Skeletal muscle satellite cell (primary cell): Measurements from ENCODE around the gene DPH3. TPM values are rescaled to one million over a fixed set of nuclear protein-coding genes. Genes with fewer than 3 reads are reported as not detected.
"Not testable (repeated sequence)": the region's sequence is repeated elsewhere in the genome, so short reads cannot be mapped to it uniquely, and the experiment has no call there.

ENCODE experiments used
- H3K27me3 ChIP-seq: 2 replicates; pipeline ENCODE4 v1.7.0; 2013; ENCODE audit warnings: low read length; ENCODE audit not compliant: control insufficient read depth, insufficient read depth
- H3K36me3 ChIP-seq: 2 replicates; pipeline ENCODE4 v1.7.0; 2013; ENCODE audit warnings: mild to moderate bottlenecking, control low read depth, low read length; ENCODE audit not compliant: insufficient read depth
- H3K4me1 ChIP-seq: 2 replicates; pipeline ENCODE4 v1.7.0; 2013; ENCODE audit warnings: low read length; ENCODE audit not compliant: control insufficient read depth, insufficient read depth
- H3K4me2 ChIP-seq: 2 replicates; pipeline ENCODE4 v1.7.0; 2013; ENCODE audit warnings: mild to moderate bottlenecking, low read length
- H3K4me3 ChIP-seq: 2 replicates; pipeline ENCODE4 v1.7.0; 2013; ENCODE audit warnings: low read length
- H3K9ac ChIP-seq: 2 replicates; pipeline ENCODE4 v1.7.0; 2013; ENCODE audit warnings: mild to moderate bottlenecking, low read depth, low read length, moderate library complexity
- H3K9me3 ChIP-seq: replicated peaks from 2 replicates; pipeline ENCODE4 v1.7.0; 2013; ENCODE audit warnings: mild to moderate bottlenecking, control low read depth, low read length
- total RNA-seq: library from RNA; depleted of rRNA; stranded (reverse); fragments of >200 nt; gene quantifications from 2 replicates; pipeline ENCODE4 v1.2.3, GENCODE V29; 2012; rRNA removed

Gene DPH3
- total RNA-seq: 18.8 and 22.3 TPM in 2 replicates

GRCh38 chr3:16264708-16265454 is at the start of gene DPH3, which contains the start of gene OXNAD1:
Gene DPH3 (minus strand): TSS chr3:16264943. CDS start chr3:16264876, 67 bp downstream.
Gene OXNAD1 (plus strand): TSS chr3:16265212. CDS start chr3:16270953, 5,741 bp downstream.
- peak within 1 kb of the TSS; percentile 89 for H3K4me3 ChIP-seq
- no peaks in the 10 kb centered on the region for H3K27me3 ChIP-seq
- peak within 1 kb of the TSS; percentile 96 for H3K4me2 ChIP-seq
- H3K4me1 ChIP-seq: peaks cover 16% of the 10 kb centered on the region
- no peaks in the 10 kb centered on the region for H3K9me3 ChIP-seq
- peaks cover 14% of the 10 kb centered on the region for H3K36me3 ChIP-seq
- peak within 1 kb of the TSS; percentile 95 for H3K9ac ChIP-seq

GRCh38 chr3:16313886-16314645 is 49.3 kb upstream of the DPH3 start:
- H3K36me3 ChIP-seq: peaks cover 24% of the 10 kb centered on the region
- H3K4me1 ChIP-seq: peaks cover 9% of the 10 kb centered on the region
- no peak overlapping the region for H3K4me3 ChIP-seq

GRCh38 chr3:16311960-16312451 is 47.3 kb upstream of the DPH3 start:
- no peaks in the 10 kb centered on the region for H3K27me3 ChIP-seq
- H3K9ac ChIP-seq: no peak overlapping the region
- no peak overlapping the region for H3K4me3 ChIP-seq
- peaks cover 9% of the 10 kb centered on the region for H3K4me1 ChIP-seq
- H3K4me2 ChIP-seq: no peak overlapping the region
- no peaks in the 10 kb centered on the region for H3K9me3 ChIP-seq
- peaks cover 19% of the 10 kb centered on the region for H3K36me3 ChIP-seq

More at GRCh38 chr3:16313886-16314645, 49.3 kb upstream of the DPH3 start:
- no peak overlapping the region for H3K9ac ChIP-seq
- no peak overlapping the region for H3K4me2 ChIP-seq
- no peaks in the 10 kb centered on the region for H3K9me3 ChIP-seq
- no peaks in the 10 kb centered on the region for H3K27me3 ChIP-seq

GRCh38 chr3:16310486-16310885 is 45.7 kb upstream of the DPH3 start:
- H3K9ac ChIP-seq, H3K4me3 ChIP-seq, H3K4me1 ChIP-seq, H3K4me2 ChIP-seq, H3K27me3 ChIP-seq, H3K36me3 ChIP-seq, H3K9me3 ChIP-seq: not testable (repeated sequence)

- peaks cover 4% of the 10 kb centered on the region for H3K36me3 ChIP-seq
- no peak overlapping the region for H3K4me2 ChIP-seq
- H3K27me3 ChIP-seq: no peaks in the 10 kb centered on the region
- H3K9ac ChIP-seq: no peak overlapping the region
- H3K9me3 ChIP-seq: no peaks in the 10 kb centered on the region
- H3K4me3 ChIP-seq: no peak overlapping the region
- H3K4me1 ChIP-seq: peaks cover 9% of the 10 kb centered on the region
Measured at GRCh38 chr3:16309558-16309957, 44.8 kb upstream of the DPH3 start.

GRCh38 chr3:16308727-16309126 is 44.0 kb upstream of the DPH3 start:
- peaks cover under 1% of the 10 kb centered on the region for H3K36me3 ChIP-seq

GRCh38 chr3:16307832-16308531 is 43.2 kb upstream of the DPH3 start:
- Histone ChIP-seq H3K36me3 (no peaks in the 10 kb centered on the region), H3K4me2 (no peak overlapping the region), H3K27me3 (no peaks in the 10 kb centered on the region), H3K4me3 (no peak overlapping the region), H3K9ac (no peak overlapping the region), H3K4me1 (peaks cover 9% of the 10 kb centered on the region), H3K9me3 (no peaks in the 10 kb centered on the region)

More at GRCh38 chr3:16308727-16309126, 44.0 kb upstream of the DPH3 start:
- H3K4me1 ChIP-seq: peaks cover 9% of the 10 kb centered on the region
- no peak overlapping the region for H3K4me2 ChIP-seq
- H3K4me3 ChIP-seq: no peak overlapping the region
- no peaks in the 10 kb centered on the region for H3K27me3 ChIP-seq
- no peaks in the 10 kb centered on the region for H3K9me3 ChIP-seq
- no peak overlapping the region for H3K9ac ChIP-seq

GRCh38 chr3:16305111-16305541 is 40.4 kb upstream of the DPH3 start:
- no peak overlapping the region for H3K9ac ChIP-seq
- H3K4me1 ChIP-seq: no peaks in the 10 kb centered on the region
- no peak overlapping the region for H3K4me2 ChIP-seq
- no peaks in the 10 kb centered on the region for H3K9me3 ChIP-seq
- H3K4me3 ChIP-seq: no peak overlapping the region
- H3K36me3 ChIP-seq: no peaks in the 10 kb centered on the region
- H3K27me3 ChIP-seq: no peaks in the 10 kb centered on the region

GRCh38 chr3:16304061-16305010 is 39.6 kb upstream of the DPH3 start:
- no peak overlapping the region for H3K4me2 ChIP-seq
- H3K9ac ChIP-seq: no peak overlapping the region
- H3K36me3 ChIP-seq: no peaks in the 10 kb centered on the region
- H3K4me3 ChIP-seq: no peak overlapping the region
- H3K27me3 ChIP-seq: no peaks in the 10 kb centered on the region
- H3K4me1 ChIP-seq: no peaks in the 10 kb centered on the region
- no peaks in the 10 kb centered on the region for H3K9me3 ChIP-seq

GRCh38 chr3:16303037-16303575 is 38.4 kb upstream of the DPH3 start:
- no peak overlapping the region for H3K4me3 ChIP-seq

More at GRCh38 chr3:16303037-16303575, 38.4 kb upstream of the DPH3 start:
- Histone ChIP-seq H3K9ac (no peak overlapping the region), H3K27me3 (no peaks in the 10 kb centered on the region), H3K9me3 (no peaks in the 10 kb centered on the region), H3K4me1 (no peaks in the 10 kb centered on the region), H3K4me2 (no peak overlapping the region), H3K36me3 (peaks cover 5% of the 10 kb centered on the region)
